Fibroblast of the conjunctiva (primary cell): ENCODE data around the gene GLT8D2.
"Not testable (repeated sequence)": the region's sequence is repeated elsewhere in the genome, so short reads cannot be mapped to it uniquely, and the experiment has no call there.

Experiments
- DNase-seq: peaks from one replicate; pipeline ENCODE4 v3.0.0-alpha.2; 2010; ENCODE audit warnings: low read depth

GLT8D2 gene

GRCh38 chr12:104050436-104050835 lies 449 bp upstream of the GLT8D2 start:
- no peak for DNase-seq

GRCh38 chr12:104049278-104049902 lies 597 bp downstream of the GLT8D2 start:
- no peak for DNase-seq

- DNase-seq = no peak
Measured at GRCh38 chr12:104048811-104049210, 1.2 kb downstream of the GLT8D2 start.

GRCh38 chr12:104048162-104048561 lies 1.8 kb downstream of the GLT8D2 start:
- DNase-seq = no peak

- DNase-seq = no peak
Measured at GRCh38 chr12:104046306-104046705, 3.7 kb downstream of the GLT8D2 start.

GRCh38 chr12:104044158-104044557 lies 5.8 kb downstream of the GLT8D2 start:
- DNase-seq = no peak

- DNase-seq = no peak
Measured at GRCh38 chr12:104042580-104042979, 7.4 kb downstream of the GLT8D2 start.

GRCh38 chr12:104039769-104040168 lies 10.2 kb downstream of the GLT8D2 start:
- not testable (repeated sequence) for DNase-seq

- not testable (repeated sequence) for DNase-seq
Measured at GRCh38 chr12:104036143-104036542, 13.8 kb downstream of the GLT8D2 start.

- DNase-seq = not testable (repeated sequence)
Measured at GRCh38 chr12:104030596-104030995, 19.4 kb downstream of the GLT8D2 start.

- no peak for DNase-seq
Measured at GRCh38 chr12:104026841-104027599, 23.0 kb downstream of the GLT8D2 start.

- no peak for DNase-seq
Measured at GRCh38 chr12:104025771-104026170, 24.2 kb downstream of the GLT8D2 start.

GRCh38 chr12:104024348-104024747 lies 25.6 kb downstream of the GLT8D2 start:
- no peak for DNase-seq

GRCh38 chr12:104023710-104024109 lies 26.3 kb downstream of the GLT8D2 start:
- DNase-seq = no peak

- DNase-seq = no peak
Measured at GRCh38 chr12:104022786-104023185, 27.2 kb downstream of the GLT8D2 start.

- DNase-seq = not testable (repeated sequence)
Measured at GRCh38 chr12:104021862-104022261, 28.1 kb downstream of the GLT8D2 start.

GRCh38 chr12:104012331-104012730 lies 37.7 kb downstream of the GLT8D2 start:
- no peak for DNase-seq

GRCh38 chr12:104011253-104011652 lies 38.7 kb downstream of the GLT8D2 start:
- DNase-seq = peak; percentile 72

- no peak for DNase-seq
Measured at GRCh38 chr12:104010606-104011169, 39.3 kb downstream of the GLT8D2 start.

- no peak for DNase-seq
Measured at GRCh38 chr12:104010121-104010520, 39.9 kb downstream of the GLT8D2 start.

GRCh38 chr12:104006929-104007328 lies 43.1 kb downstream of the GLT8D2 start:
- DNase-seq = peak; percentile 18

- no peak for DNase-seq
Measured at GRCh38 chr12:104003596-104003995, 46.4 kb downstream of the GLT8D2 start.

GRCh38 chr12:104002686-104003085 lies 47.3 kb downstream of the GLT8D2 start:
- DNase-seq = no peak
